Superior temporal gyrus (tissue), 1 donor: ENCODE measurements around the gene RAB33B.
"Not testable (repeated sequence)": the region's sequence is repeated elsewhere in the genome, so short reads cannot be mapped to it uniquely, and the experiment has no call there.

Source experiments
- DNase-seq: peaks from one replicate; pipeline ENCODE4 v3.0.0-alpha.2; 2016; ENCODE audit errors: extremely low spot score

The RAB33B gene

DNA sequence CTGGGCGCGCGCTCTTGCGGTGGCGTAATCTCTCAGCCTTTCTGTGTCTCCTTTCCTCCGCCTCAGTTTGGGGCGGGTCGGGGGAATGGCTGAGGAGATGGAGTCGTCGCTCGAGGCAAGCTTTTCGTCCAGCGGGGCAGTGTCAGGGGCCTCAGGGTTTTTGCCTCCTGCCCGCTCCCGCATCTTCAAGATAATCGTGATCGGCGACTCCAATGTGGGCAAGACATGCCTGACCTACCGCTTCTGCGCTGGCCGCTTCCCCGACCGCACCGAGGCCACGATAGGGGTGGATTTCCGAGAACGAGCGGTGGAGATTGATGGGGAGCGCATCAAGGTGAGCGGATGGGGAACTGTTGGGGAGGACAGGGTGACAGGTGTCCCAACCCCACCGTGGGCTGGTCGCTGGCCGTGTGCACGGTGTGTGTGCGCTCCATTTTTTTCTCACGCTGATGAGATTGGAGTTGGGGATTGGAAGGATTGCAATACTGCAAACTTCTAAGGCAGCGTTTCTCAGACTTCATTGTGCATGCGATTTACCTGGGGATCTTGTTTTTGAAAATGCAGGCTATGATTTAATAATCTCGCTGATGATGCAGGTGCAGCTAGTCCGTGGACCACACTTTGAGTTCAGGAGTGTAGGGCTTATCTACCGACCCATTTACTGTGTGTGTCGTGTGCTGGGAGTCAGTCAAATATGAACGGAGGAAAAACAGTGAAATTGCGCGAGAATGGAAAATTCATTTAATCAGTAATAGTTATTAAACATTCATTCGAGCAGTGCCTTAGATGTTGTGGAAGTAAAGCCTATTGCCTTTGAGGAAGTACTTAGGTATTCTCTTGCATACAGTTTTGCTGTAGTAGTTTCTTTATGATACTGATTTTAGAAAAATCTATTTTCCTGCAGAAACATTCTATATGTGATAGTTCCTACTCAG lies at the start of gene RAB33B:
Gene RAB33B (plus strand): TSS at position 11 of the 935 bp plus-strand sequence. CDS start 75 bp downstream, at position 86.
- peak; percentile 57 for DNase-seq

DNA sequence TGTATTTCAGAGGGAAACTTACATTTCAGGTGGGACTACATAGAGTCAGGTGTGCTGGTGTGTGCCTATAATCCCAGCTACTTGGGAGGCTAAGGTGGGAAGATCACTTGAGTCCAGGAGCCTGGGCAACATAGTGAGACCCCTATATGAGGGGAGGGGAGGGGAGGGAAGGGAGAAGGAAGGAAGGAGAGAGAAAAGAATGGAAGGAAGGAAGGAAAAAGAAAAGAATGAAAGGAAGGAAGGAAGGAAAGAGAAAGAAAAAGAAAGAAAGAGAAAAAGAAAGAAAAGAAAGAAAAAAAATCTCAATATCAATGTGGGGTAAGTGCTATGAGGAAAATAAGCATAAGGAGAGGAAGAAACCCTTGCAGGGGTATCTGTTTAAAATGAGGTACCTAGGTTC lies 43.6 kb upstream of the RAB33B start:
- no peak for DNase-seq

DNA sequence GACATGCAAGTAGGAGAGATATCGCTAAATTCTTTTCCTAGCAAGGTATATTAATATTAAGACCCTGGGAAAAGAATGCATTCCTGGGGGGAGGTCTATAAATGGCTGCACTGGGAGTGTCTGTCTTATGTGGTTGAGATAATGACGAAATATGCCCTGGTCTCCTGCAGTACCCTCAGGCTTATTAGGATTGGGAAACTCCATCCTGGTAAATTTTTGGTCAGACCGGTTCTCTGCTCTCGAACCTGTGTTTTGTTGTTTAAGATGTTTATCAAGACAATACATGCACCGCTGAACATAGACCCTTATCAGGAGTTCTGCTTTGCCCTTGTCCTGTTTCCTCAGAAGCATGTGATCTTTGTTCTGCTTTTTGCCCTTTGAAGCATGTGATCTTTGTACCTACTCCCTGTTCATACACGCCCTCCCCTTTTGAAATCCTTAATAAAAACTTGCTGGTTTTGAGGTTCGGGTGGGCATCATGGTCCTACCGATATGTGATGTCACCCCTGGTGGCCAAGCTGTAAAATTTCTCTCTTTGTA lies 39.2 kb upstream of the RAB33B start:
- not testable (repeated sequence) for DNase-seq

DNA sequence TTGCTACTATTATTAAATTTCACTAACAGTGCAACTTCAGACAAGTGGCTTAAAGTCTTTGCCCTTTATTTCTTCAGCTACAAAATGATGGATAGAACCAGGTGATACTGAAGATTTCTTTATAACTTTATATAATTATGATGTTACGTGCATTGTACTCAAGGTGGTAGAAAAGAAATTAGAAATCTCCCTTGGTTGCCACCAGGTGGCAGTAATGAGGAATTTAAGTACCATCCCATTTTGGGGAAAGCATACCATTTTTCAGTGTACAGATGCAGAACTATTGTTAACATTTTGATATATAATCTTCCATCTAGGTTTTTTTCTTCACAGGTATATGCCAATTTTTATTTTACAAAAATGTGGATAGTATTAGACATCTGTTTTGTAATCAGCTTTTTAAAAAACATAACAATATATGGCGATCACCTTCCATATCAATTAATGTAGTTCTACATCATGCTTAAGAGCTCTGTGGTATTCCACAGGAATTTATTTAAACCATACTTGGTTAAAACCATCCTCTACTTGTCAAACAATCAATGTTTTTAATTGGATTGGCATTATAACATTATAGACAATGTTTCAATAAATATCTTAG lies 37.7 kb upstream of the RAB33B start:
- DNase-seq: peak; percentile 76

DNA sequence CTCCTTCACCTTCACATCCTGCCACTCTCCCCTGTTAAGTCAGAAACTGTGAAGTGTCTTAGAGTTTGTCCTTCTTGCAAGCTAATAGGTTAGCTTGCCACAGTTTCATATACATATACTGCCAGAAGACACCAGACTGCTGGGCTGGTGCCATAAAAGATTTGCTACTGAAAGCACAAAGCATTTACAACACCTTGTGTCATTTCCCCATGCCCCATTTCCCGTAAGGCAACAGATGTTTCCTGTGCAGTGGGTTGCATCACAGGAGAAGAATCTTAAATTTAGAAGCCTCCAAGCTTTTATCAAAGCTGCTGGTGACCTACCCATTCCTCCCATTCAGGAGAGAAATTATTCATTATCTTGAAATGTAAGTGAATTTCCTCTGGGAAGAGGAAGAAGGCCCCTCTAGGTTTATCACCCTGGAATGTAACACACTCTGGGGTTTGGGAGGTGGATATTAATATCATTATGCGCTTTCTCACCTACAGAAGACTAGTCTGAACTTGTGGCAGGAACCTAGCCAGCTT lies 34.5 kb upstream of the RAB33B start:
- peak; percentile 41 for DNase-seq

DNA sequence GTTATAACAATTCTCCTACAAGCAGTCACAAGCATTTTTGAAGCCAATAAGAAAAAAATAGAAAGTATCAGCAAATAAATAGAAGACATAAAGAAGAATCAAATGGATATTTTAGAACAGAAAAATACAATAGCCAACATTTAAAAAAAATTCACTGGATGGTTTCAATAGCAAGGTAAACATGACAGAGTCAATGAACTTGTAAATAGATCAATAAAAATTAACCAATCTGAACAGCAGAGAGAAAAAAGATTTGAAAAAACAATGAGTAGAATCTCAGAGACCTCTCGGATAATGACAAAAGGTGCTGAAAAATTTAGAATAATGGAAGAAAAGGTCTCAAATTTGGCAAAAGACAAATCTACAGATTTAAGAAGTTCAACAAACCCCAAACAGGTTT lies 33.3 kb upstream of the RAB33B start:
- no peak for DNase-seq

DNA sequence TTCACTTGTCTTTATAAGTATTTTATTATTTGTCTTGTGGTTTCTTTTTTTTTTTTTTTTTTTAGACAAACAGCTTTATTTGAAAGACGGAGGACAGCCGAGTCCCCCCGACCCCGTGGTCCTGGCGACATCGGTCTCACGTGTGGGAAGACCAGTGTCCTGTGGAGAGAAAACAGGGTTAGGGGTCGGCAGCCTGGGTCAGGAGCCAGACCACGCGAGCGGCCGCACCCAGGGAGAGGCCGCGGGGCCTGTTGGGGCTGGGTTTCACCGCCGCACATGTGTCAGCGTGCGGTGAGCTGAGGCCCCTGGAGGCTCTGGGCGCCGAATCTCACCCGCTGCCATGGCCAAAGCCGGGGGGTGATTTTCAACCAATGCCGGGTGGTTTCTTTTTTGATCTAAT lies 17.8 kb upstream of the RAB33B start:
- no peak for DNase-seq

DNA sequence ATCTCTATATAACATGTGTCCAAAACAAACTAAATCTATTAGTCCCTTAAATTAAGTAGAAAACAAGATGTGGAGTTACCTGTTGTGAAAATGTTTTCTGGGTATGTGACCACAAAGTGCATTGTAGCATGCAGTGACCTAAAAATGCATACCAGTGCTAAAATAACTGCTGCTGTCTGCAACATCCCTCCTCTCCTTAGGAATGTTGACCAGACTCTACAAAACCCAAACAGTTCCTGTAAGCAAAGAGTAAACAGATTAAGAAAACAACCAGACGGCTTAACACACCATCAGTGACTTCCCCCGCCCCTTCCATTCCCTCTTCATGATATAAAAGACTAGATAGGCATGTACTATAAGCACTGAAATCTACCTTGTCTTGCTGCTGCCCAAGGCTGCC lies 15.8 kb upstream of the RAB33B start:
- no peak for DNase-seq

DNA sequence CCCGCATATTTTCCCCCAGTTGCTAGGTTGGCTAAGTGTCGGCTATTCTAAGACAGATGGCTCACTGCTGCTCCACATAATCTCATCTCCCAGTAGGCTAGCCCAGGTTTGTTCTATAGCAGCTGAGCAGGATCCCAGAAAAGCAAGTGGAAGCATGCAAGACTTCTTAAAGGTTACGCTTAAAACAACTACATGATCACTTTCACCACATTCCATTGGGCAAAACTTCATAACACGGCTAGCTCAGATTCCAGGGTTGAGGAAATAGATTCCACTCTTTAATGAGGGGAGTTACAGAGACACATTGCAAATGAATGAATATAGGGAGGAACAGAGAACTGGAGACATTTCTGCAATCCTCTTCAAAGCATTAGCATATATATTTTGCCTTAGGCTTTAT lies 12.9 kb upstream of the RAB33B start:
- no peak for DNase-seq

DNA sequence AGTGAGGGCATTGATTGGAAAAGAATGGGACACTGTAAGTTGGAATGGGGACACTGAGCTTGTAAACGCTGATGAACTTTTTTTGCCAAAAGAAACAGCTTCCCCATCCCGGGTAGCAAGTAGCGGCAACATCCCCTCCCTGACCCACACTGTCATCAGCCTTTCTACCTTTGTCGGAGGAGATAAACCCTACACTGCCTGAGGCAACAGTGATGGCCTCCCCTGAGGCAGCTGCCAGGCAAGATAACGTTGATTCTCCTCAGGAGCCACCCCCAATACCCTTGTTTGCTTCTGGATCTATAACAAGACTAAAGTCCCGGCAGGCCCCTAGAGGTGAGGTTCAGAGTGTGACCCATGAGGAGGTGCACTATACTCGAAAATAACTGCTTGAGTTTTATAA lies 10.3 kb upstream of the RAB33B start:
- no peak for DNase-seq

DNA sequence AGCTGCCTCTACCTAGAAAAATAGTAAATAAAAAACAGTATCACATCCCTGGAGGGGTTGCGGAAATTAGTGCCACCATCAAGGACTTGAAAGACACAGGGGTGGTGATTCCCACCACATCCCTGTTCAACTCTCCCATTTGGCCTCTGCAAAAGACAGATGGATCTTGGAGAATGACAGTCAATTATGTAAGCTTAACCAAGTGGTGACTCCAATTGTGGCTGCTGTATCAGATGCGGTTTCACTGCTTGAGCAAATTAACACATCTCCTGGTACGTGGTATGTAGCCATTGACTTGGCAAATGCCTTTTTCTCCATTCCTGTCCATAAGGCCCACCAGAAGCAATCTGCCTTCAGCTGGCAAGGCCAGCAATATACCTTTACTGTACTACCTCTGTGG lies 9.0 kb upstream of the RAB33B start:
- not testable (repeated sequence) for DNase-seq

DNA sequence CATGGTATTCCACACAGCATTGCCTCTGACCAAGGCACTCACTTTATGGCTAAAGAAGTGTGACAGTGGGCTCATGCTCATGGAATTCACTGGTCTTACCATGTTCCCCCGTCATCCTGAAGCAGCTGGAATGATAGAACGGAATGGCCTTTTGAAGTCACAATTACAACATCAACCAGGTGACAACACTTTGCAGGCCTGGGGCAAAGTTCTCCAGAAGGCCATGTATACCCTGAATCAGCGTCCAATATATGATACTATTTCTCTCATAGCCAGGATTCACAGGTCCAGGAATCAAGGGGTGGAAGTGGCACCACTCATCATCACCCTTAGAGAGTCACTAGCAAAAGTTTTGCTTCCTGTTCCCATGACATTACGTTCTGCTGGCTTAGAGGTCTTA lies 6.8 kb upstream of the RAB33B start:
- DNase-seq: not testable (repeated sequence)

DNA sequence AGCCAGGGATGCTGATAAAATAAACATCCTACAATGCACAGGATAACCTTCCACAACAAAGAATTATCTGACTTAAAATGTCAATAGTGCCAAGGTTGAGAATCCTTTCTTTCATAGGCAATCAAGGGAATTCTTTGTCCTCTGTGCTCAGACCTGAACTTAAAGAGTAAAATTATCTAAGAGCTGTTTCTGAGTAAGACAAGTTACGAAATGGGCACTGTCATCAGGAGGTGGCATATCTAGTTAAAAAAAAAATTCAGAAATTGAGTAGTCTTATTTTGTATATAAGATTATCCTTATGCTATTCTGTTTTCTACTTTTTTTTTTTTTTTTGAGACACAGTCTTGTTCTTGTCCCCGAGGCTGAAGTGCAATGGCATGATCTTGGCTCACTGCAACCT lies 3.3 kb upstream of the RAB33B start:
- no peak for DNase-seq

DNA sequence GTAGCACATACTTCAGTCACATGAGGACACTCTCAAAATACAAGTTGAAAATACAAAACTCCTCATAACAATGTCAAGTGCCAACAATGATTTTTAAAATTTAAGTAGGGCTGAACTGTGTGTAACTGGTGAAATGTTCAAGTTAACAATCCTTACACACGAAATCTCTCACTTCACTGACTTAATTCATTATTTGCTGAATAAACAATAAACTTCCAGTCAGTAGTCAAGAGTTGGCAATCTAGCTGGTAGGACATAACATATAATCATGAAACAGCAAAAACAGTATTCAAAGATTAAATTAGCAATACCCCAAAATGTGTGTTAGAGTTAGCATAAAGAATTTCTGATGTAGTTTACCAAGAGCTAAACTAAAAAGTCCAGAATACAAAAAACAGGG lies 1.9 kb upstream of the RAB33B start:
- DNase-seq: no peak

DNA sequence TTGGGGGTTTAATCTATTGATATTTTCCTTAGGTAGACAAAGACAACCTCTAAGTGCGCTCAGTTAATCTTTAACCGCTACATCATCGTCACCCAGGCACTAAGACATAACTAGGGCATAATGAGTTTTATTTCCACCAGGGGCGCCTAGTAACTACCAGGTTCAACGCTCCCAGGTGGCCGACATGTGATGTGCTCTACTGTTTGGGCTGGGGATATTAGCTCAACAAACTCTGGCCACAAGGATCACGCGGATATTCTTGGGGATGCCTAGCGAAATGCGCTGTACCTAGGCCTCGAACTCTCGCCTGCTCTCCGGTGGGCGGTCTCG lies 915 bp upstream of the RAB33B start:
- DNase-seq: no peak

DNA sequence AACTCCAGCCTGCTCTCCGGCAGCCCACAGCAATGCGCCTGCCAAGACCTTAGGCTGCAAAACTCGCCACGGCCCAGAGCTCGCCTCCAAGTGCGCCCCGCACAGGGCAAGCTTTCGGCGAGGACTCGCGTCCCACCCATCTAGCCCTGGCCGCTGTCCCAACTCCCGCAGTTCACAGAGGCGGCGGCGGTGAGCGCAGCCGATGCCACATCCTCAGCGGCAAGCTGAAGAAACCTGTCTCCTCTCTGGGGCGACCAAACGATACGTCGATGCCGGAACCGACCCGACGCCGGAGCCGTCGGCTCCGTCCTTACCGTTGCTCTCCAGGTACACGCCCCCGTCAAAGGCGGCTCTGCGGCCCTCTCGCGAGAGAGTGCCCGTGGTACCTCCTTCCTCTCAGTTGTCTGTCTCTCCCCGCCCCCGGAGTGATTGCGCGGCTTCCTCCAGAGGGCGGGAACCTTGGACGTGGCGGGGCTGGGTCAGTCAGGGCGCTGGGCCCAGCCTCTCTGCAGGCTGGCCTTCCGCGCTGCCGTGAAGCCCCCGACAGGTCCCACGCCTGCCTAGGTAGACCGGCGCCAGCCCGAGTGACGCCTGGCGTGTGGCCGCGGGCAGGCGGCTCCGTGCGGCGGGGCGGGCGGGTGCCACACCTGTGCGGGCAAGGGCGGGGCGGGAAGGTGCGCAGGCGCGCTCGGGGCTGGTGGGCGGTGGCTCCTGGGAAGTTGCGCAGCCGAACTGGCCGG lies 380 bp upstream of the RAB33B start:
- DNase-seq: peak; percentile 92

DNA sequence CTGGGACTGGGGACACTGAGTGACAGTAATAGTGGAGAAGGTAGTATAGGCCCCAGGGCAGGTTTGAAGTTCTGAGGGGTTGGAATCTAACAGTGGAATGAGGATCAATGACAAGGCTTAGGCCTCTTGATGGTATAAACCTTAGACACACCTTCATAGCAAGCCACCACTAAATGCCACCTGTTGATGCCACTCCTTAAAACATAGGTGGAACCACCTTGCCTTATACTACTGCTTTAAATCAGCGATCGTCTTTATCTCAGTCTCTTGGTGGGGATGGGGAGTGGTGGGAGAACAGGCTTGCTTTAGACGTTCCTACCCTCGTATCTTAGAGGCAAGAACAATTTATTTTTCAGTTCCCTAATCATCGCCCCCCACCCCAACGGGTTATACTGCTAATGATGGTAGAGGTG lies 1.2 kb downstream of the RAB33B start:
- no peak for DNase-seq

DNA sequence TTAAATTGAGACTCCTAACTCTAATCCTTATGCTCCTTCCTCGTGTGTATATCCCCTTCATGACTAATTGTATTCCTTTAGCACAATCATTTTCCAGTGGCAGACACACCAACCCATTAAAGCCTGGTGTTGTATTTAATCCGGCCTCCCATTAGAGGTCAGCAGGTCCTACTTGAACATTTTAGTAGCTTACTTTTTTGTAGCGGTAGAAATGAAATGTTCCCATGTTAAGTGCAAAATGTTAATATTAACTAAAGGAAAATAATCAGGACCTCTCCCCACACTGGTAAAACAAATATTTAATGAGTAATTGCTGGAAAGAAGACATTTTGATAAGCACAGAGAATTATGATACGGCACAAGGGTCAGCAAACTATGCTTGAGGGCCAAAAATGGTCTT lies 3.4 kb downstream of the RAB33B start:
- no peak for DNase-seq

DNA sequence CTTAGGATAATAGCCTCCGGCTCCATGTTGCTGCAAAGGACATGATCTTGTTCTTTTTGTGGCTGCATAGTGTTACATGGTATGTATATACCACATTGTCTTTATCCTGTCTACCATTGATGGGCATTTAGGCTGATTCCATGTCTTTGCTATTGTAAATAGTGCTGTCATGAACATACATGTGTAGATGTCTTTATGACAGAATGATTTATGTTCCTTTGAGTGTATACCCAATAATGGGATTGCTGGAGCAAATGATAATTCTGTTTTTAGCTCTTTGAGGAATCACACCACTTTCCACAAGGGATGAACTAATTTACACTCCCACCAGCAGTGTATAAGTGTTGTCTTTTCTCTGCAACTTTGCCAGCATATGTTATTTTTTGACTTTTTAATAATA lies 4.6 kb downstream of the RAB33B start:
- DNase-seq: no peak

DNA sequence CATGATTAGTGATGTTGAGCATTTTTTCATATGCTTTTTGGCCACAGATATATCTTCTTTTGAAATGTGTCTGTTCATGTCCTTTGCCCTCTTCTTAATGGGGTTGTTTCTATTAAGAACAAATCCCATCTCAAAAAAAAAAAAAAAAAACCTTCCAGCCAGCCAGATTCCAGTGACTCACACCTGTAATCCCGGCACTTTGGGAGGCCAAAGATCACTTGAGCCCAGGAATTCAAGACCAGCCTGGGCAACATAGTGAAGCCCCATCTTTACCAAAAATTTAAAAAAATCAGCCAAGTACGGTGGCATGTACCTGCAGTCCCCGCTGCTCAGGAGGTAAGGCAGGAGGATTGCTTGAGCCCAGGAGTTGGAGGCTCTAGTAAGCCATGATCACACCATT lies 5.1 kb downstream of the RAB33B start:
- DNase-seq: no peak

DNA sequence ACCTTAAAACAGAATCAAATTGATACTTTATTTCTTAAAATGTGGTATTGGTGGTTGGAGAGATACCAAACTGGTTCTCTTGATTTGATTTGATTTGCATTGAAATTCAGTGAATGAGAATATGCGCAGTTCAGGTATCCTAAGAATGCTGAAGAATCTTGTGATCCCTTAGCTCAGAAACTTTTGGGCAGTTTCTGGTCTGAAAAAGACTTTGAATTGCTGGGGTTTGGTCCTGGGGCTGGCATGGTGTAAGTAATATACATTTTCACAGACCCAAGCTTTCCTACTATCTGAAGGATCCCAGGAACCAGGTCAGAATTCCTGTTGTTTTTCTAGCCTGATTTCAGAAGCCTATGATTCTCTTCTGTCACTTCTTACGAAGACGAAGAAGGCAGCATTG lies 6.6 kb downstream of the RAB33B start:
- no peak for DNase-seq

DNA sequence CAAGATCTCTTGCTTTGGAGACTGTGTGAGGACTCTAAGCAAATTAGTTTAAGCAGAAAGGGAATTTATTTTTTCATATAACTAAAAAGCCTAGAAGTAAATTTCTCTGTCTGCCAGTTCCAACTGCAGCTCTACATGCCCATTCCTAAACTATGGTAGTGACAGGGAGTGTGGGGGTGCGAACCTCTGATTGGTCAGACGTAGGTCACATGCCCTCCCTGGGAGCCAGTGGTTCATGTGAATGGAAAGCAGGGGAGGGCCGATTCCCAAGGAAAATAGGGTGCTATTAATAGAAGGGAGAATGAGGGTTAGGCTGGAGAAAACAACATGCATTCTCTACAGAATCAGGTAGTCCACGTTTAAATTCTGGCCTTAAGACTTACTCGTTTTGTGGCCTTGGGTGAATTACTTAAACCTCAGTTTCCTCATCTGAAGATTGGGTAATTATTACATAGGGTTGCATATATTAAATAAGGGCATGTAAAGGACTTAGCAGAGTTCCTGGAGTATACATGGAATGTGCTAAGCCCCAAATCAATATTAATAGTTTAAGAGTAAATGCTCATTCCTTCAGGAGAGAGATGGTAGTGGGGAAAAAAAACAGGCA lies 7.2 kb downstream of the RAB33B start:
- DNase-seq: no peak
